ENCODE results near the gene NAT14.
"Not testable (repeated sequence)": the region's sequence is repeated elsewhere in the genome, so short reads cannot be mapped to it uniquely, and the experiment has no call there.

Gene NAT14

GRCh38 chr19:55529636-55530234 is 44.7 kb downstream of the NAT14 start:
- no peak overlapping the region for H3K4me3 ChIP-seq (replicated peaks; ENCODE audit: low read depth, low read length)
- H3K36me3 ChIP-seq (ENCODE audit: control insufficient read depth, insufficient read depth, low read length), result no peaks in the 10 kb centered on the region
- DNase-seq (ENCODE audit: extremely low read depth, insufficient read length), result no peak
- H3K27me3 ChIP-seq (replicated peaks; ENCODE audit: control insufficient read depth, insufficient read depth, low read length), result no peaks in the 10 kb centered on the region
- no peak for TF ChIP-seq CTCF (IDR thresholded peaks at IDR 0.05; ENCODE audit: insufficient read depth, low read length, poor library complexity, severe bottlenecking)

DNA sequence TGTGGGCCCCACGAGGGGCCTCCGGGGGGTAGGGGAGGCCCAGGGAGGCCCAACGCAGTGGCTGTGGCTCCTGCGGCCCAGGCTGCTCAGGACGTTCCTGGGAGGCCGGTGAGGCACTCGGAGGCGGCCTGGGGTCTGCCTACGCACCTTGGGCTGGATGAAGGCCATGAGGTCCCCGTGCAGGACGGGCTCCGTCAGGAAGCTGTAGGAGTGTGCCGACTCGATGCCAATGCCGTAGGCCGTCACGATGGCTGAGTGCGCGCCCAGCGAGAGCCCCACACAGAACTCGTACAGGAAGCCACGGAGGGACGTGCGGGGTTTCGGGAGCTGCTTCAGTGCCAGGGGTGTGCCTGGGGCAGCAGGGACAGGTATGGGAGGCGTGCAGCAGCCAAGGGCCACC is 46.0 kb downstream of the NAT14 start:
- Histone ChIP-seq H3K27me3 (replicated peaks; ENCODE audit: control insufficient read depth, insufficient read depth, low read length) (no peaks in the 10 kb centered on the region), H3K36me3 (ENCODE audit: control insufficient read depth, insufficient read depth, low read length) (no peaks in the 10 kb centered on the region), H3K4me3 (replicated peaks; ENCODE audit: low read depth, low read length) (no peak overlapping the region)
- no peak for TF ChIP-seq CTCF (IDR thresholded peaks at IDR 0.05; ENCODE audit: insufficient read depth, low read length, poor library complexity, severe bottlenecking)
- no peak for DNase-seq (ENCODE audit: extremely low read depth, insufficient read length)

GRCh38 chr19:55534280-55534679 is 49.3 kb downstream of the NAT14 start:
- DNase-seq (ENCODE audit: extremely low read depth, insufficient read length); H3K36me3 ChIP-seq (ENCODE audit: control insufficient read depth, insufficient read depth, low read length); H3K27me3 ChIP-seq (replicated peaks; ENCODE audit: control insufficient read depth, insufficient read depth, low read length); H3K4me3 ChIP-seq (replicated peaks; ENCODE audit: low read depth, low read length): not testable (repeated sequence)

- no peak for TF ChIP-seq CTCF (IDR thresholded peaks at IDR 0.05; ENCODE audit: insufficient read depth, low read length, poor library complexity, severe bottlenecking)
- Histone ChIP-seq H3K4me3 (replicated peaks; ENCODE audit: low read depth, low read length) (no peak overlapping the region), H3K36me3 (ENCODE audit: control insufficient read depth, insufficient read depth, low read length) (no peaks in the 10 kb centered on the region), H3K27me3 (replicated peaks; ENCODE audit: control insufficient read depth, insufficient read depth, low read length) (no peaks in the 10 kb centered on the region)
- no peak for DNase-seq (ENCODE audit: extremely low read depth, insufficient read length)
Observed at GRCh38 chr19:55535173-55535964, 50.4 kb downstream of the NAT14 start.

DNA sequence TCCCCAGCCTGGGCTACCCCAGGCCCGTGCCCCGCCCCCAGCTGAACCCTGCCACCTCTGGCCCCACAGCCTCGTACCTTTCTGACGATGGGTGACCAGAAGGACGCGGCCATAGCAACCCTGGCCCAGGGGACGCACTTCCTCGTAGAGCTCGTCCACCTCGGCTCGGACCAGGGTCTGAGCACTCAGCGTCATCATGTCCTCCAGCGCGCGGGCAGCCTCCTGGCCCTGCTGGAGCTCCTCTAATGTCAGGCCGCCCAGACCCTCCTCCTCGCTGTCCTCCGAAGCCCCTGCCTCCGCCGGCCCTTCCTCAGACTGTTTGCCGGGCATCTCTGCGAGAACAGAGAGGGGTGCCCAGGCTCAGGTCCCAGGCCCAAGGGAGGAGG is 51.0 kb downstream of the NAT14 start:
- Histone ChIP-seq H3K27me3 (replicated peaks; ENCODE audit: control insufficient read depth, insufficient read depth, low read length) (no peaks in the 10 kb centered on the region), H3K4me3 (replicated peaks; ENCODE audit: low read depth, low read length) (no peak overlapping the region), H3K36me3 (ENCODE audit: control insufficient read depth, insufficient read depth, low read length) (no peaks in the 10 kb centered on the region)
- DNase-seq (ENCODE audit: extremely low read depth, insufficient read length), result no peak
- TF ChIP-seq CTCF (IDR thresholded peaks at IDR 0.05; ENCODE audit: insufficient read depth, low read length, poor library complexity, severe bottlenecking), result no peak

GRCh38 chr19:55536366-55536765 is 51.4 kb downstream of the NAT14 start:
- Histone ChIP-seq H3K4me3 (replicated peaks; ENCODE audit: low read depth, low read length) (no peak overlapping the region), H3K27me3 (replicated peaks; ENCODE audit: control insufficient read depth, insufficient read depth, low read length) (no peaks in the 10 kb centered on the region), H3K36me3 (ENCODE audit: control insufficient read depth, insufficient read depth, low read length) (no peaks in the 10 kb centered on the region)
- no peak for TF ChIP-seq CTCF (IDR thresholded peaks at IDR 0.05; ENCODE audit: insufficient read depth, low read length, poor library complexity, severe bottlenecking)
- DNase-seq (ENCODE audit: extremely low read depth, insufficient read length), result no peak

Data from GM06990 (cell line).